Measurements from ENCODE around the gene SERPINB4. TPM values are rescaled to one million over a fixed set of nuclear protein-coding genes. Genes with fewer than 3 reads are reported as not detected.

Gene SERPINB4
- total and polyA plus RNA-seq, 7 donors = 0.07 TPM; not detected in 6

DNA sequence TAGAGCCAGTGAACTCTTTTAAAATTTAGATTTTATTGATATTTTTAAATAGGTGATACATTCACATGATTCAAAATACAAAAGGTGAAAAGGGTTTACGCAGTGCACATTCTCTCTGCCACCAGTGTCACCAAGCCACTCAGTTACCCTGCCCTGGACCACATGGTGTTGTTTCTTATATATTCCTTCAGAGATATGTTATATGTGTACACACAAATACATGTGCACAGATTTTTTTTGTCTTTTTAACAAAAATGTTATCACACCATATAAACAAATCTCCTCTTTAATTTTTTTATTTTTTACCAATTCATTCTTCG, 26.2 kb downstream of the SERPINB4 start:
- peaks cover 0 to 19% (median 10%) of the 10 kb centered on the region in 4 donors for H3K4me1 ChIP-seq
- H3K4me3 ChIP-seq = no peak overlapping the region
- H3K27ac ChIP-seq = peak overlapping the region in 2 of 4 donors; percentile 38 to 53
- TF ChIP-seq, protein P1, sequence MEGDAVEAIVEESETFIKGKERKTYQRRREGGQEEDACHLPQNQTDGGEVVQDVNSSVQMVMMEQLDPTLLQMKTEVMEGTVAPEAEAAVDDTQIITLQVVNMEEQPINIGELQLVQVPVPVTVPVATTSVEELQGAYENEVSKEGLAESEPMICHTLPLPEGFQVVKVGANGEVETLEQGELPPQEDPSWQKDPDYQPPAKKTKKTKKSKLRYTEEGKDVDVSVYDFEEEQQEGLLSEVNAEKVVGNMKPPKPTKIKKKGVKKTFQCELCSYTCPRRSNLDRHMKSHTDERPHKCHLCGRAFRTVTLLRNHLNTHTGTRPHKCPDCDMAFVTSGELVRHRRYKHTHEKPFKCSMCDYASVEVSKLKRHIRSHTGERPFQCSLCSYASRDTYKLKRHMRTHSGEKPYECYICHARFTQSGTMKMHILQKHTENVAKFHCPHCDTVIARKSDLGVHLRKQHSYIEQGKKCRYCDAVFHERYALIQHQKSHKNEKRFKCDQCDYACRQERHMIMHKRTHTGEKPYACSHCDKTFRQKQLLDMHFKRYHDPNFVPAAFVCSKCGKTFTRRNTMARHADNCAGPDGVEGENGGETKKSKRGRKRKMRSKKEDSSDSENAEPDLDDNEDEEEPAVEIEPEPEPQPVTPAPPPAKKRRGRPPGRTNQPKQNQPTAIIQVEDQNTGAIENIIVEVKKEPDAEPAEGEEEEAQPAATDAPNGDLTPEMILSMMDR (IDR thresholded peaks at IDR 0.05) = no peak
- TF ChIP-seq POLR2AphosphoS5 (IDR thresholded peaks at IDR 0.05) (no peak), EP300 (IDR thresholded peaks at IDR 0.05) (no peak), POLR2A (IDR thresholded peaks at IDR 0.05) (no peak)
- DNase-seq = no peak
- intact Hi-C loops (cut with DNase I) = loop anchor here (10.0 kb wide), 1 partner anchor 197 kb away; no protein-coding TSS in a partner anchor
- H3K9me3 ChIP-seq = peaks cover 0 to 4% (median 1%) of the 10 kb centered on the region in 4 donors
- H3K36me3 ChIP-seq = no peaks in the 10 kb centered on the region
- H3K27me3 ChIP-seq = no peaks in the 10 kb centered on the region
- 83 to 89% methylated on average over 2 of the region's 2 CpGs for WGBS, 2 donors

DNA sequence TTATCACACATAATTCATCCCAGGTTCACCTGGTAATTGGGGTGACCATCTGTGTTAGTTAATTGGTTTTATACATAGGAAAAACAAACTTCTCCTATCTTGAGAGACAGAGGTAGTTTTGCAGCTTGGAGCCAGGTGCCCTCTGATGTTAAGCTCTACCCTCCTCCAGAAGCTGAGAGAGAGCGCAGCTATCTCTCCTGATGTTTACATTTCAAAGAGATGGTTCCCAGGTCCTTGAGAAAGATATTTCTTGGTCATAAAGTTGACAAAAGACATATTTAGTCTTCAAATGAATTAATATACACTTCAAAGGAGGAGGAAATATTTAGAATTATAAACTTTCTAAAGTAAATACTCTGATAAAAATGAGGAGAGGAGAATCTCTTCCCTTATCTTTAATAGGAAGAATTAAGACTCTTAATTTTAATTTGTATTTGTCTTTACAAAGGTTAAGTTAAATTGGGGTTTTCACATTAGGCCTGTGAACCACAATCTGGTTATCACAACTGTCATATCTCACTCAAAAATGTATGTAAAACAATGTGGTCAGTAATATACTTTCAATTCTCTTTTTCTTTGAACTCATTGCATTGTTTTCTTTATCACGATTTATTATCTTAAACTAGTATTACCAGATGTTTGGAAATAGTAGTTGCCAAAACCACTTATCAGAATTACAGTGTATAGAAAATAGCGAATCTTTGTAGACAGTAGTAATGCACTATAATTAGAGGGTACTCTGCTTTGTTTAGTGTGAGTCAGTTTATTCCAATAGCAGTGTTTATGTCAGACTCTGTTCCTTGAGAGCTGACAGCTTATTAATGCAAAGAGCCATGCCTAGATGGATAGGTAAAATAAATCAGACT, 26.8 kb downstream of the SERPINB4 start:
- intact Hi-C loops (cut with DNase I) = loop anchor here (10.0 kb wide), 1 partner anchor 198 kb away; no protein-coding TSS in a partner anchor
- peaks cover 0 to 19% (median 10%) of the 10 kb centered on the region in 4 donors for H3K4me1 ChIP-seq
- H3K27me3 ChIP-seq = no peaks in the 10 kb centered on the region
- 8 to 39% methylated on average over 3 of the region's 3 CpGs for WGBS, 2 donors
- no peak for DNase-seq
- peaks cover 0 to 4% (median 1%) of the 10 kb centered on the region in 4 donors for H3K9me3 ChIP-seq
- TF ChIP-seq, protein P1 (IDR thresholded peaks at IDR 0.05) = no peak
- TF ChIP-seq EP300 (IDR thresholded peaks at IDR 0.05) (peak in 1 of 4 donors; percentile 41), POLR2AphosphoS5 (IDR thresholded peaks at IDR 0.05) (peak; percentile 24 to 88 (median 66)), POLR2A (IDR thresholded peaks at IDR 0.05) (no peak)
- no peaks in the 10 kb centered on the region for H3K36me3 ChIP-seq
- H3K4me3 ChIP-seq = no peak overlapping the region
- H3K27ac ChIP-seq = peak overlapping the region in 2 of 4 donors; percentile 38 to 53

DNA sequence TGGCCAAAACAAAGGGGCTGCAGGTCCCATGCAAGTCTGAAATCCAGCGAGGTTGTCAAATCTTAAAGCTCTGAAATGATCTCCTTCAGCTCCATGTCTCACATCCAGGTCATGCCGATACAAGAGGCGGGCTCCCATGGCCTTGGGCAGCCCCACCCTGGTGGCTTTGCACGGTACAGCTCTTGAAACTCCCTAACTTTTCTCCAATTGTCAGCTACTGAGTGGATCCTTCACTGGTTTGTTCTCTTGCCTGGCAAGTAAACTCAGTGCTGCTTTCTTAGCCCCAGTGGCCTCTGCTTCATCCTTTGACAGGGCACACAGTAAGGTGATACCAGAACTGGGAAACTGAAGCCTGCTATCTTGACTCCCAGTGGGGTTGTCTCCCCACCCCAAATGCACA, 30.6 kb downstream of the SERPINB4 start:
- Histone ChIP-seq H3K4me1 (peaks cover 0 to 19% (median 10%) of the 10 kb centered on the region in 4 donors), H3K9me3 (no peaks in the 10 kb centered on the region), H3K27me3 (no peaks in the 10 kb centered on the region), H3K4me3 (no peak overlapping the region), H3K27ac (no peak overlapping the region), H3K36me3 (no peaks in the 10 kb centered on the region)
- no peak for DNase-seq
- no peak for TF ChIP-seq POLR2AphosphoS5 (IDR thresholded peaks at IDR 0.05)
- no peak for TF ChIP-seq POLR2A (IDR thresholded peaks at IDR 0.05)
- TF ChIP-seq, protein P1 (IDR thresholded peaks at IDR 0.05) = no peak
- TF ChIP-seq EP300 (IDR thresholded peaks at IDR 0.05) = no peak
- intact Hi-C loops (cut with DNase I) = loop anchor here (10.0 kb wide), 1 partner anchor 201 kb away; no protein-coding TSS in a partner anchor
- 64 to 88% methylated on average over 4 of the region's 4 CpGs for WGBS, 2 donors

DNA sequence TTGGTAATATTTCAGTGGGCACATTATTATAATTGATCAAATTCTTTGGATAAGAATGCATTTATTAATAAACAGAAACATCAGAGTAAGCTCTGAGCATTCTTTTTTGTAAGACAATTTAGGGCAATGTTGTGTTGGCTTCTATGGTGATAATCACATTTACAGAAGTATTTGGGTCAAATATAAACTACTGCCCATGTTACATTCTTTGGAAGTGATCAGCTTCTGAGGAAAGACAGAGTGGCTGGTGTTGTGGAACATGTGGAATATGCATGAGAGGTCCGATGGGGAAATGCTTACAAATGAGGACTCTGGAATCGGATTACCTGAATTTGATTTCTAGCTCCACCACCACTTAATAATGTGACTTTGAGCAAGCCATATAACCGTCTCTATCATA, 37.5 kb downstream of the SERPINB4 start:
- peaks cover 0 to 20% (median 9%) of the 10 kb centered on the region in 4 donors for H3K4me1 ChIP-seq
- peak overlapping the region in 2 of 4 donors; percentile 27 to 42 for H3K27ac ChIP-seq
- H3K9me3 ChIP-seq = no peaks in the 10 kb centered on the region
- no peaks in the 10 kb centered on the region for H3K36me3 ChIP-seq
- no peak for DNase-seq
- WGBS, 2 donors = 83 to 84% methylated on average over 3 of the region's 3 CpGs
- H3K4me3 ChIP-seq = no peak overlapping the region
- H3K27me3 ChIP-seq = no peaks in the 10 kb centered on the region
- intact Hi-C loops (cut with DNase I) = no loop called here
- TF ChIP-seq, protein P1 (IDR thresholded peaks at IDR 0.05) = no peak
- TF ChIP-seq POLR2AphosphoS5 (IDR thresholded peaks at IDR 0.05) = no peak
- no peak for TF ChIP-seq POLR2A (IDR thresholded peaks at IDR 0.05)
- no peak for TF ChIP-seq EP300 (IDR thresholded peaks at IDR 0.05)
